K562 treated with DMSO at 1 percent for 24 hours (cell line): ENCODE measurements around the gene RPL10A. TPM values are rescaled to one million over a fixed set of nuclear protein-coding genes. Genes with fewer than 3 reads are reported as not detected.

Source experiments
- total RNA-seq: library from RNA; unstranded; fragments of 300-600 nt; gene quantifications from 2 replicates; pipeline ENCODE4 v1.2.3, GENCODE V29; 2022; ENCODE audit warnings: low read depth; ENCODE audit not compliant: insufficient read depth

RPL10A gene
- total RNA-seq = 2,768 and 2,840 TPM in 2 replicates

GRCh38 chr6:35468181-35468979 is at the start of gene RPL10A:
Gene RPL10A, plus strand, starts transcription at chr6:35468401. Its CDS starts 34 bp downstream, at chr6:35468435.

GRCh38 chr6:35452183-35453090 is 15.8 kb upstream of the RPL10A start, which contains the start of gene FANCE:
Gene FANCE, plus strand, starts transcription at chr6:35452338. Its CDS starts 208 bp downstream, at chr6:35452546.

GRCh38 chr6:35496841-35497570 is 28.8 kb downstream of the RPL10A start, which contains the start of gene TEAD3:
Gene TEAD3, minus strand, starts transcription at chr6:35497079.

GRCh38 chr6:35512740-35513139 is 44.5 kb downstream of the RPL10A start, which contains the start of gene TULP1:
Gene TULP1, minus strand, starts transcription at chr6:35512896. Its CDS starts 38 bp downstream, at chr6:35512858.

Other genes with a start within 250 kb of the RPL10A start
- gene ZNF76, start 208.7 kb upstream of the RPL10A start, total RNA-seq = 31.7 and 35.5 TPM in 2 replicates
- 47.6 and 48.6 TPM in 2 replicates for gene DEF6, start 170.6 kb upstream of the RPL10A start, total RNA-seq
- gene PPARD, start 125.8 kb upstream of the RPL10A start, total RNA-seq = 59.8 and 65.3 TPM in 2 replicates
- 14.6 and 16.8 TPM in 2 replicates for gene FANCE, start 16.1 kb upstream of the RPL10A start, total RNA-seq
- 12.7 and 14.0 TPM in 2 replicates for gene TEAD3, start 28.7 kb downstream of the RPL10A start, total RNA-seq
- gene TULP1, start 44.5 kb downstream of the RPL10A start, total RNA-seq = not detected in 2 replicates
- gene FKBP5, start 220.5 kb downstream of the RPL10A start, total RNA-seq = 31.2 and 37.0 TPM in 2 replicates